ENCODE results near the gene PRR13. TPM values are rescaled to one million over a fixed set of nuclear protein-coding genes. Genes with fewer than 3 reads are reported as not detected.

Gene PRR13
- total RNA-seq, 1 donor from 2014 or later = 67.2 TPM

DNA sequence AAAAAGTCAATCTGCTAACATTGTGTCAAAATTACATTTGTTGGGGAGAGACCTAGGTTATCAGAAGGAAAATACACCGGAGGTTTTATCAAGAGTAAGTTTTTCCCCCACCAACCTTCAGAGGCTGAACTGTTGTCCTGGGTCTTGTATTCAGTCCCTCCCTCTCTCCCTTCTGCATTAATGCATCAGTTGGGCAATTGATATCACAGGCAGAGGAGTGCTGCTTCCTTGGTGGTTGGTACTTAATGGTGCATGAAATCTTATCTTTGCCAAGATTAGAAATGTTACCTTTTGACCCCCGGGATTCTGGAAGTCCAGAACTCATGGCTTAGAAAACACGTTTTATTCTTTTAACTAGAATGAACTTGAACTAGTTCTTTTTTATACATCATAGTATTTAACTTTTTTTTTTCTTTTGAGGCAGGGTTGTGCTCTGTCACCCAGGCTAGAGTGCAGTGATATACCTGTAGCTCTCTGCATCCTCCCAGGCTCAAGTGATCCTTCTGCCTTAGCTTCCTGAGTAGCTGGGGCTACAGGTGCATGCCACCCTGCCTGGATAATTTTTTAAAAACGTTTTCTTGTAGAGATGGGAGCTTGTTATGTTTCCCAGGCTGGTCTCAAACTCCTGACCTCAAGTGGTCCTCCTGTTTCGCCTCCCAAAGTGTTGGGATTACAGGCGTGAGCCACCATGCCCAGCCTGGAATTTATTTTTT, 15.3 kb downstream of the PRR13 start:
- H3K79me2 ChIP-seq (ENCODE audit: low read depth) = peaks cover 97% of the 10 kb centered on the region
- DNase-seq (ENCODE audit: low spot score) = no peak
- no peaks in the 10 kb centered on the region for H3K27me3 ChIP-seq
- H3K4me2 ChIP-seq = no peak overlapping the region
- Mint-ChIP-seq H3K27me3 (ENCODE audit: insufficient read depth, low read depth) (peaks cover 8% of the 10 kb centered on the region), H3K36me3 (peaks cover 57% of the 10 kb centered on the region), H3K4me3 (no peak overlapping the region), H3K4me1 (peaks cover 41% of the 10 kb centered on the region), H3K9me3 (no peaks in the 10 kb centered on the region), H3K27ac (no peak overlapping the region)
- TF ChIP-seq EZH2 (IDR thresholded peaks at IDR 0.05) (no peak), EZH2phosphoT487 (IDR thresholded peaks at IDR 0.05) (no peak)
- TF ChIP-seq, protein P1, sequence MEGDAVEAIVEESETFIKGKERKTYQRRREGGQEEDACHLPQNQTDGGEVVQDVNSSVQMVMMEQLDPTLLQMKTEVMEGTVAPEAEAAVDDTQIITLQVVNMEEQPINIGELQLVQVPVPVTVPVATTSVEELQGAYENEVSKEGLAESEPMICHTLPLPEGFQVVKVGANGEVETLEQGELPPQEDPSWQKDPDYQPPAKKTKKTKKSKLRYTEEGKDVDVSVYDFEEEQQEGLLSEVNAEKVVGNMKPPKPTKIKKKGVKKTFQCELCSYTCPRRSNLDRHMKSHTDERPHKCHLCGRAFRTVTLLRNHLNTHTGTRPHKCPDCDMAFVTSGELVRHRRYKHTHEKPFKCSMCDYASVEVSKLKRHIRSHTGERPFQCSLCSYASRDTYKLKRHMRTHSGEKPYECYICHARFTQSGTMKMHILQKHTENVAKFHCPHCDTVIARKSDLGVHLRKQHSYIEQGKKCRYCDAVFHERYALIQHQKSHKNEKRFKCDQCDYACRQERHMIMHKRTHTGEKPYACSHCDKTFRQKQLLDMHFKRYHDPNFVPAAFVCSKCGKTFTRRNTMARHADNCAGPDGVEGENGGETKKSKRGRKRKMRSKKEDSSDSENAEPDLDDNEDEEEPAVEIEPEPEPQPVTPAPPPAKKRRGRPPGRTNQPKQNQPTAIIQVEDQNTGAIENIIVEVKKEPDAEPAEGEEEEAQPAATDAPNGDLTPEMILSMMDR (IDR thresholded peaks at IDR 0.05) = no peak
- no peak overlapping the region for H3K9ac ChIP-seq
- H3K36me3 ChIP-seq = peaks cover 47% of the 10 kb centered on the region
- no peak overlapping the region for H2AFZ ChIP-seq (replicated peaks)
- peaks cover 56% of the 10 kb centered on the region for H3K4me1 ChIP-seq
- H3K27ac ChIP-seq = no peak overlapping the region
- peaks cover 95% of the 10 kb centered on the region for H3F3A ChIP-seq (ENCODE audit: low read depth)
- peaks cover 93% of the 10 kb centered on the region for H4K20me1 ChIP-seq (ENCODE audit: low read depth)
- H3K9me3 ChIP-seq (ENCODE audit: low read depth) = no peaks in the 10 kb centered on the region
- no peak overlapping the region for H3K4me3 ChIP-seq

DNA sequence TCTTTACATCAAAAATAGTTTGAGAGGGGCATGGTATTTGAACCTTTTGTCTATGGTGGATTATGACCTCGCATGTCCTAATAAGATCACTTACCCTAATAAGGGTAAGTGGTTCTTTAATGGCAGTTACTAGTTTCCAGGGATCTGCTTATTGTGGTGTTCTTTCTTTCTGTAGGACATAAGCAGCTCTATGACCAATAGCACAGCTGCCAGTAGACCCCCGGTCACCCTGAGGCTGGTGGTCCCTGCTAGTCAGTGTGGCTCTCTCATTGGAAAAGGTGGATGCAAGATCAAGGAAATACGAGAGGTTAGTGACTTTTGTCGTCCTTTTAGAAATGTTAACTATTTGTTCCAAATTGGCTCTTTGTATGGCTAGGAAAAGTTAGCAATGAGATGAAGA, 17.6 kb downstream of the PRR13 start:
- H3K9me3 ChIP-seq (ENCODE audit: low read depth) = no peaks in the 10 kb centered on the region
- H3K27me3 ChIP-seq = no peaks in the 10 kb centered on the region
- Mint-ChIP-seq H3K4me1 (peaks cover 54% of the 10 kb centered on the region), H3K27me3 (ENCODE audit: insufficient read depth, low read depth) (peaks cover 8% of the 10 kb centered on the region), H3K4me3 (no peak overlapping the region), H3K9me3 (no peaks in the 10 kb centered on the region), H3K36me3 (peaks cover 67% of the 10 kb centered on the region), H3K27ac (no peak overlapping the region)
- DNase-seq (ENCODE audit: low spot score) = no peak
- H3K9ac ChIP-seq = no peak overlapping the region
- no peak overlapping the region for H3K4me2 ChIP-seq
- H2AFZ ChIP-seq (replicated peaks) = no peak overlapping the region
- no peak overlapping the region for H3K27ac ChIP-seq
- TF ChIP-seq EZH2phosphoT487 (IDR thresholded peaks at IDR 0.05) (no peak), EZH2 (IDR thresholded peaks at IDR 0.05) (no peak)
- TF ChIP-seq, protein P1 (IDR thresholded peaks at IDR 0.05) = no peak
- peaks cover 100% of the 10 kb centered on the region for H4K20me1 ChIP-seq (ENCODE audit: low read depth)
- H3F3A ChIP-seq (ENCODE audit: low read depth) = peaks cover 100% of the 10 kb centered on the region
- H3K4me3 ChIP-seq = no peak overlapping the region
- H3K79me2 ChIP-seq (ENCODE audit: low read depth) = peaks cover 100% of the 10 kb centered on the region
- H3K4me1 ChIP-seq = peaks cover 69% of the 10 kb centered on the region
- H3K36me3 ChIP-seq = peaks cover 61% of the 10 kb centered on the region

DNA sequence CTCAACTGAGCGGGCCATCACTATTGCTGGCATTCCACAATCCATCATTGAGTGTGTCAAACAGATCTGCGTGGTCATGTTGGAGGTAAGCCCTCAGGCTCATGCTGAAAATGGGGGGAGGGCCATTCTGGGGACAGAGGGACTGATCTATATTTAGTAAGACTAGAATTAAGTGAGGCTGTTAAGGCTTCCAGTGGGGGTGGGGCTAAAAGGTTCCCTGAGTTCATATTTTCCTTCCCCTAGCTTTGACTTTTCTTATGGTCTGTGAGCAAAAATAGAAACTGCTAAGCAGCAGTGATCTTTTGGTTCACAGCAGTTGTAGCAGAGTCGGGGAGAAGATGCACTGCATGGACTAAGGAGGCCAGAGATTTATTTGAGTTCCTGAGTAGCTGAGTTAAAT, 19.5 kb downstream of the PRR13 start:
- DNase-seq (ENCODE audit: low spot score) = no peak
- Histone ChIP-seq H3K27ac (peak overlapping the region; percentile 7), H3K9me3 (ENCODE audit: low read depth) (no peaks in the 10 kb centered on the region), H3K36me3 (peaks cover 65% of the 10 kb centered on the region), H3K4me2 (peak overlapping the region; percentile 59), H3K4me3 (peak overlapping the region; percentile 4), H4K20me1 (ENCODE audit: low read depth) (peaks cover 100% of the 10 kb centered on the region), H3K9ac (peak overlapping the region; percentile 17), H2AFZ (replicated peaks) (no peak overlapping the region), H3K79me2 (ENCODE audit: low read depth) (peaks cover 100% of the 10 kb centered on the region), H3K27me3 (no peaks in the 10 kb centered on the region), H3F3A (ENCODE audit: low read depth) (peaks cover 99% of the 10 kb centered on the region), H3K4me1 (peaks cover 59% of the 10 kb centered on the region)
- Mint-ChIP-seq H3K4me1 (peaks cover 54% of the 10 kb centered on the region), H3K36me3 (peaks cover 57% of the 10 kb centered on the region), H3K27ac (no peak overlapping the region), H3K9me3 (no peaks in the 10 kb centered on the region), H3K27me3 (ENCODE audit: insufficient read depth, low read depth) (peaks cover 10% of the 10 kb centered on the region), H3K4me3 (no peak overlapping the region)
- TF ChIP-seq, protein P1 (IDR thresholded peaks at IDR 0.05) = no peak
- TF ChIP-seq EZH2 (IDR thresholded peaks at IDR 0.05) (no peak), EZH2phosphoT487 (IDR thresholded peaks at IDR 0.05) (no peak)

Data from neural progenitor cell (in vitro differentiated cells).